ENCODE results near the gene IL6R. TPM values are rescaled to one million over a fixed set of nuclear protein-coding genes. Genes with fewer than 3 reads are reported as not detected.

The IL6R gene
- total RNA-seq, 1 experiment from 2014 or later: 16.1 TPM

GRCh38 chr1:154391086-154391770 is 13.9 kb upstream of the IL6R start:
- Histone ChIP-seq H3K9me2 (replicated peaks; ENCODE audit: low read length) (no peaks in the 10 kb centered on the region), H2AFZ (ENCODE audit: low read length) (no peak overlapping the region), H3K9ac (ENCODE audit: low read length) (no peak overlapping the region), H3K4me3 (ENCODE audit: low read length) (no peak overlapping the region), H3K36me3 (ENCODE audit: low read depth, low read length) (no peaks in the 10 kb centered on the region), H3K9me3 (ENCODE audit: low read length) (no peaks in the 10 kb centered on the region), H3K79me2 (ENCODE audit: low read length) (no peaks in the 10 kb centered on the region), H3K4me2 (ENCODE audit: low read length) (no peak overlapping the region), H3K4me1 (ENCODE audit: insufficient read depth, low read length) (no peaks in the 10 kb centered on the region), H3F3A (ENCODE audit: low read length, unreplicated experiment) (no peaks in the 10 kb centered on the region), H4K20me1 (ENCODE audit: low read length) (no peaks in the 10 kb centered on the region), H3K27ac (ENCODE audit: low read length) (no peak overlapping the region), H3K27me3 (ENCODE audit: low read length) (no peaks in the 10 kb centered on the region)
- ChIA-PET CTCF (no interaction called here), POLR2A (ENCODE audit: unreplicated experiment) (no interaction called here)
- no peak for DNase-seq
- BruUV-seq (replicated peaks): no TSS peak
- TF ChIP-seq, protein P1, sequence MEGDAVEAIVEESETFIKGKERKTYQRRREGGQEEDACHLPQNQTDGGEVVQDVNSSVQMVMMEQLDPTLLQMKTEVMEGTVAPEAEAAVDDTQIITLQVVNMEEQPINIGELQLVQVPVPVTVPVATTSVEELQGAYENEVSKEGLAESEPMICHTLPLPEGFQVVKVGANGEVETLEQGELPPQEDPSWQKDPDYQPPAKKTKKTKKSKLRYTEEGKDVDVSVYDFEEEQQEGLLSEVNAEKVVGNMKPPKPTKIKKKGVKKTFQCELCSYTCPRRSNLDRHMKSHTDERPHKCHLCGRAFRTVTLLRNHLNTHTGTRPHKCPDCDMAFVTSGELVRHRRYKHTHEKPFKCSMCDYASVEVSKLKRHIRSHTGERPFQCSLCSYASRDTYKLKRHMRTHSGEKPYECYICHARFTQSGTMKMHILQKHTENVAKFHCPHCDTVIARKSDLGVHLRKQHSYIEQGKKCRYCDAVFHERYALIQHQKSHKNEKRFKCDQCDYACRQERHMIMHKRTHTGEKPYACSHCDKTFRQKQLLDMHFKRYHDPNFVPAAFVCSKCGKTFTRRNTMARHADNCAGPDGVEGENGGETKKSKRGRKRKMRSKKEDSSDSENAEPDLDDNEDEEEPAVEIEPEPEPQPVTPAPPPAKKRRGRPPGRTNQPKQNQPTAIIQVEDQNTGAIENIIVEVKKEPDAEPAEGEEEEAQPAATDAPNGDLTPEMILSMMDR (conservative IDR thresholded peaks at IDR 0.05; ENCODE audit: low read depth, low read length): no peak
- TF ChIP-seq EZH2 (IDR thresholded peaks at IDR 0.05; ENCODE audit: low read length, unreplicated experiment) (no peak), EZH2phosphoT487 (IDR thresholded peaks at IDR 0.05; ENCODE audit: borderline replicate concordance, low read length) (no peak)
- intact Hi-C loops (cut with micrococcal nuclease): no loop called here
- no peak for ATAC-seq

DNA sequence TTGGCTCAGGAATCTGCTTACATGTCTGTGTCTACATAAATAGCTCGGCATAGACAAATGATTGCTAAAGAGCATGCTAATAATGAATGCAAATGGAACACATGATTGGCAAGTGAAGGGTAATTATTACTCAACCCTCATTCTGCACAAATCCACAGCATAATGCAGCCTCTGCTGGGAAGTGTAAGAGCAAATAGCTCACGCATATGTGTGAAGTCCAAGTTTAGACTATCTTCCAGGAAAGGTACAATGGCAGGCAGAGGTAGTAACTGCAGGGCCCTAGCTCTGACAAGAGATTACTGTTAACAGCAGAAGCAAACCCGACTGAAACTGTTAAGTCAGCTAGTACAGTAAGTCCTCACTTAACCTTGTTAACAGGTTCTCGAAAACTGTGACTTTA is 7.0 kb upstream of the IL6R start:
- Histone ChIP-seq H3K9me2 (replicated peaks; ENCODE audit: low read length) (no peaks in the 10 kb centered on the region), H3K4me3 (ENCODE audit: low read length) (no peak overlapping the region), H3K79me2 (ENCODE audit: low read length) (no peaks in the 10 kb centered on the region), H3K27ac (ENCODE audit: low read length) (no peak overlapping the region), H3K4me2 (ENCODE audit: low read length) (no peak overlapping the region), H2AFZ (ENCODE audit: low read length) (no peak overlapping the region), H3K9ac (ENCODE audit: low read length) (no peak overlapping the region), H4K20me1 (ENCODE audit: low read length) (no peaks in the 10 kb centered on the region), H3F3A (ENCODE audit: low read length, unreplicated experiment) (no peaks in the 10 kb centered on the region), H3K9me3 (ENCODE audit: low read length) (no peaks in the 10 kb centered on the region), H3K4me1 (ENCODE audit: insufficient read depth, low read length) (no peaks in the 10 kb centered on the region), H3K27me3 (ENCODE audit: low read length) (no peaks in the 10 kb centered on the region), H3K36me3 (ENCODE audit: low read depth, low read length) (no peaks in the 10 kb centered on the region)
- ChIA-PET CTCF (no interaction called here), POLR2A (ENCODE audit: unreplicated experiment) (interaction anchor here (0.9 kb wide), 1 partner anchor 605 kb away, joined by 4 read pairs; no protein-coding TSS in a partner anchor)
- intact Hi-C loops (cut with micrococcal nuclease): no loop called here
- DNase-seq (no peak), ATAC-seq (no peak)
- no peak for TF ChIP-seq EZH2 (IDR thresholded peaks at IDR 0.05; ENCODE audit: low read length, unreplicated experiment)
- TF ChIP-seq, protein P1 (conservative IDR thresholded peaks at IDR 0.05; ENCODE audit: low read depth, low read length): no peak
- TF ChIP-seq EZH2phosphoT487 (IDR thresholded peaks at IDR 0.05; ENCODE audit: borderline replicate concordance, low read length): no peak
- no TSS peak for BruUV-seq (replicated peaks)

DNA sequence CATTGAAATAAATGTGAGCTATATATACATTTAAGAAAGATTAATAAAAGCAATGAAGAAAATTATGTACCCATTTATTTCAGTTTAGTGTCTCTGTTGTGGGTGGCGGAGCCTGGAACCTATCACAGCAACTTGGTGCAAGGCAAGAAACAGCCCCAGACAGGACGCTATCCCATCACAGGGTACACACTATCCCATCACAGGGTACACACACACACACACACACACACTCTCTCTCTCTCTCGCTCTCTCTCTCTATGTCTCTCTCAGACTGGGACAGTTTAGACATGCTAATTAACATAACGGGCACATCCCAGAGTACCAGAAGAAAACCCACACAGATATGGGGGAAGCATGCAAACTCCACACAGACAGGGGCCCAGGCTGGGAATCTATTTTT is 6.5 kb upstream of the IL6R start:
- no peaks in the 10 kb centered on the region for H4K20me1 ChIP-seq (ENCODE audit: low read length)
- H3K79me2 ChIP-seq (ENCODE audit: low read length): no peaks in the 10 kb centered on the region
- H3K36me3 ChIP-seq (ENCODE audit: low read depth, low read length): no peaks in the 10 kb centered on the region
- no peaks in the 10 kb centered on the region for H3K4me1 ChIP-seq (ENCODE audit: insufficient read depth, low read length)
- no peaks in the 10 kb centered on the region for H3K9me2 ChIP-seq (replicated peaks; ENCODE audit: low read length)
- H3K27ac ChIP-seq (ENCODE audit: low read length): no peak overlapping the region
- H3K4me2 ChIP-seq (ENCODE audit: low read length): no peak overlapping the region
- no peak overlapping the region for H3K9ac ChIP-seq (ENCODE audit: low read length)
- CTCF ChIA-PET: no interaction called here
- H3K9me3 ChIP-seq (ENCODE audit: low read length): no peaks in the 10 kb centered on the region
- POLR2A ChIA-PET (ENCODE audit: unreplicated experiment): no interaction called here
- no peaks in the 10 kb centered on the region for H3K27me3 ChIP-seq (ENCODE audit: low read length)
- no peak for ATAC-seq
- BruUV-seq (replicated peaks): no TSS peak
- intact Hi-C loops (cut with micrococcal nuclease): no loop called here
- H3K4me3 ChIP-seq (ENCODE audit: low read length): no peak overlapping the region
- H2AFZ ChIP-seq (ENCODE audit: low read length): no peak overlapping the region
- TF ChIP-seq EZH2 (IDR thresholded peaks at IDR 0.05; ENCODE audit: low read length, unreplicated experiment): no peak
- TF ChIP-seq, protein P1 (conservative IDR thresholded peaks at IDR 0.05; ENCODE audit: low read depth, low read length): no peak
- TF ChIP-seq EZH2phosphoT487 (IDR thresholded peaks at IDR 0.05; ENCODE audit: borderline replicate concordance, low read length): no peak
- H3F3A ChIP-seq (ENCODE audit: low read length, unreplicated experiment): no peaks in the 10 kb centered on the region
- no peak for DNase-seq
